GM20000 (cell line): ENCODE measurements around the gene CLSTN2.

Experiments used
- DNase-seq: peaks from one replicate; pipeline ENCODE4 v3.0.0; 2012; ENCODE audit warnings: low spot score
- CTCF ChIP-seq: IDR thresholded peaks from 2 replicates; pipeline ENCODE4 v1.5.1; 2012; ENCODE audit warnings: mild to moderate bottlenecking, control low read depth; ENCODE audit errors: extremely low read depth, missing control alignments

CLSTN2 gene

DNA sequence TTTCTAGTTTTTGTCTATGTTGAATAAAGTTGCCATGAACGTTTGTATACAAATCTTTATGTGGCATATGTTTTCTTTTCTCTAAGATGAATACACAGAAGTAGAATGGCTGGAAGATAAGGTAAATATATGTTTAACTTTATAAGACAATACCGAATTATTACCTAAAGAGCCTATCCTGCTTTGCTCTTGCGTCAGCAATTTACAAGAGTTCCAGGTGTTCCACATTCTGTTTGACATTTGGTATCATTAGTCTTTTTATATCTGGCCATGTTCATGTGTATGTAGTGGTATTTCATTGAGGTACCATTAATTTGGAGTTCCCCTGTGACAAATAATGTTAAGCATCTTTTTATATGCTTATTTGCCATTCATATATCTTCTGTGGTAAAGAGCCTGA is 668.8 kb downstream of the CLSTN2 start:
- no peak for DNase-seq
- no peak for TF ChIP-seq CTCF

DNA sequence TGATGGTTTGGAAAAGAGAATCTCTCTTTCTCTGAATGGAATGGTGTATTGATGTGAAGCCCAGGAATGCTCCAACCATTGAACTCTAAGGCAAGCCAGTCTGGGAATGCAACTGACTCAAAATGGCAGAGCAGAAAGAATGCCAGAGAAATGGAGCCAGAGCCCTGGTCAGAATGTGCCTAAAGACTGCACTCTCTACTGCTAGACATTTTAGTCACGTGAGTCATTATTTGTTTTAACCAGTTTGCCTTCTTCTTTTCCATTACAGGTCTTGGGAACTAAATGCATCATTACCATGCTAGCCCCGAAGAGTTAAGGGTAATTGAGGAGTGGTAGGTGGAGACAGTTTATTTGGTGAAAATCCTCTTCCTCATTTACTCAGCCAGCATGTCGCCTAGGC is 675.6 kb downstream of the CLSTN2 start:
- no peak for DNase-seq
- no peak for TF ChIP-seq CTCF

- no peak for DNase-seq
- TF ChIP-seq CTCF: no peak
Observed at GRCh38 chr3:140614001-140614400, 679.0 kb downstream of the CLSTN2 start.

DNA sequence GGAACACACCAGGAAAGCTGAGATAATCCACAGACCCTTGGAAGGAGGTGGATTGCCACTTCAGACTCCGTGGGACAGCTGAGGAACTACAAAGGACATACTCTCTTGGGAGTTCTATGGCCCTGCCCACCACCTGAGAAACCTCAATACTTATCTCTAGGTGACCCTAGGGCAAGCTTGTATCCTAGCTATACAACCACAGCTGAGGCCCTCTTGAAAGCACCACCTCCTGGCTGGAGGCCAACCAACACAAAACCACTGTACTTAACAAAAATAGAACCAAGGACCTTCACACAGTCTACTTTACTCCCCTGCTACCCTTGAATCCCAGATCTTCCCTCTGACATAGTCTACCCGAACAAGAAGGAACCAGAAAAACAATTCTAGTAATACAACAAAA is 682.1 kb downstream of the CLSTN2 start:
- no peak for TF ChIP-seq CTCF
- DNase-seq: no peak

DNA sequence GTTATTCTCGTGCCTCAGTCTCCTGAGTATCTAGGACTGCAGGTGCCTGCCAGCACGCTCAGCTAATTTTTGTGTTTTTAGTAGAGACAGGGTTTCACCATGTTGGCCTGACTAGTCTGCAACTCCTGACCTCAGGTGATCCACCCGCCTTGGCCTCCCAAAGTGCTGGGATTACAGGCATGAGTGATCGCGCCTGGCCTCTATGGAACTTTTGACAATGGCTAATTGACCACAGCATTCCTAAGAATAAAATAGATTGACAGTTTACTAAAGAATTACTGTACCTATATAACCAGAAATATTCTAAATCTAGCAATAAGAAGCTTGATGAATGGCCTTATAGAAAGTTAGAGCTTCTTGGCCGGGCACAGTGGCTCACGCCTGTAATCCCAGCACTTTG is 691.9 kb downstream of the CLSTN2 start:
- TF ChIP-seq CTCF: no peak
- DNase-seq: no peak
